Measurements from ENCODE around the gene ADH4.

DNA sequence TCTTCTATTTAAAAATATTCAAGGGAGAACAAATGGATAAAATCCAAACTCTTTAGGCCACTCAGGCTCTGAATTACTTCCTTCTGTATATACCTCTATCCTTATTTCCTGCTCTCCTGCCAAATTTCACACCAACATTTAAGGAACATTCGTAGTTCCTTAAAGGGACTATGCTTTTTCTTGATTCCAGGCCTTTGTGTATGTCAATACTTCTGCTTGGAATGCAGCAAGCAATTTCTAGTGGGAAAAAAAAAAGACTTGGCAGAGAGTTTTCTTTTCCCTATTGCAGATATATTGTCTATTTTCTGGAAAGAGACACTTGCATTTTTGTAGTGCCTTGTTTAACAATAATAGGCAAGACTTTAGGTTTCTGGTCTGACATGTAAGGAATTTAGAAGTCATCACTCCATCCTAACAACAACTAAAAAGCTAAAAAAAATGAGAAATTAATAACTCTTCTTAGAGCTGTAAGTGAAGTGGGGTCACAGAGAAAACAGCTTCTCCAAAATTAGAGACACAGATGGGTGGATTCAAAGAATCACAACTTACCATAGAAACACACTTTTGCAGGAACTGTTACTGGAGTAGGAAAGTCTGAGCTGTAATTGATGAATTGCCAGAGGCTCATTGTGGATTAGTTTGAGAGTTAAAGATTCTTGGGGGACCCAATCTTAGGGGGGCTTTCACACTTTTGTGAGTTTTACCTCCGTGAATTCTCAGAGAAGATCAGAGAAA, 53.4 kb downstream of the ADH4 start:
- TF ChIP-seq POLR2A (IDR thresholded peaks at IDR 0.05; ENCODE audit: low read depth, low read length), result no peak
- TF ChIP-seq TAF1 (IDR thresholded peaks at IDR 0.05; ENCODE audit: borderline replicate concordance, low read depth, low read length), result no peak
- no peak for TF ChIP-seq POLR2AphosphoS5 (IDR thresholded peaks at IDR 0.05; ENCODE audit: low read depth, low read length)
